HG03520 (cell line): Measurements from ENCODE around the gene SARNP.
"Not testable (repeated sequence)": the region's sequence is repeated elsewhere in the genome, so short reads cannot be mapped to it uniquely, and the experiment has no call there.

Experiments
- ATAC-seq: cut with Tn5 transposase; IDR thresholded peaks from one replicate; pipeline ENCODE4 v1.9.1; 2021; ENCODE audit warnings: mild to moderate bottlenecking, moderate library complexity; ENCODE audit not compliant: unreplicated experiment

Gene SARNP, protein sequence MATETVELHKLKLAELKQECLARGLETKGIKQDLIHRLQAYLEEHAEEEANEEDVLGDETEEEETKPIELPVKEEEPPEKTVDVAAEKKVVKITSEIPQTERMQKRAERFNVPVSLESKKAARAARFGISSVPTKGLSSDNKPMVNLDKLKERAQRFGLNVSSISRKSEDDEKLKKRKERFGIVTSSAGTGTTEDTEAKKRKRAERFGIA

DNA sequence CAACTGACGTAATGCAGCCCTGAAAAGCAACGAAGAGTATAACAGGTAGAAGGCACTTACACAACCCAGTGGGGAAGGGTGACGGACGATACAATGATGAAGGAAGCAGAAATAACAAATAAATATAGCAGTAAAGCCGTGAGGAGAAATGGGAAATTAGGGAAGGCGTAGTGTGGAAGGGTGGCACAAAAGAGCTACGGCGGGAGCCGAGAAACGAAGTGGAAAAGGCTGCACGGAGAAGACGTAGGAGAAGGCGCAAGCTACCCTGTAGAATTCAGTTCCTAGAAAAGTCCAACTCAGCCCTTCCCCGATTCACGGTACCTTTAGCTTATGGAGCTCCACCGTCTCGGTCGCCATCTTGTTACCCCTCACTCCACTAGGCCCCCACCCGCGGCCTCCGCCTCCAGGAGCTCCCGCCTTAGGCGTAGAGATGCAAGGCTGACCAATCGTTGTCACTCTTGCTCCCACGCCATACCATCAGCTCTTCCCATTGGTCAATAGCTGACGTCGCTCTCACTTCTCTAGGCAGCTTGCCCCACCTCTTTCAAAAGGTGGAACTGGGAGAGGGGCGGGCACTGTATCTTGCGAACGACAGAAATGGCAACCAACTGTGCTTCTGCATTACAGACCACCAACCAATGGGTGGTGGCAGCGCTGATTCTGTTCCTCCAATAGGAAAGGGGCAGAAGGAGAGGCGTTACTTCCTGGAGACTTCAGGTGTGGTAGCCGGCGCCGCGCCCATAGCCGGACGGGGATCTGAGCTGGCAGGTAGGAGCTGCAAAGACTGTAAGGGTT is at the start of gene SARNP, which contains the start of gene ORMDL2:
SARNP (minus strand) TSS at position 380 of the 795 bp plus-strand sequence; CDS start at position 357, 23 bp downstream.
ORMDL2 (plus strand) TSS at position 697 of the 795 bp plus-strand sequence. CDS start 959 bp downstream, outside the sequence.
- peak; percentile 96 for ATAC-seq

DNA sequence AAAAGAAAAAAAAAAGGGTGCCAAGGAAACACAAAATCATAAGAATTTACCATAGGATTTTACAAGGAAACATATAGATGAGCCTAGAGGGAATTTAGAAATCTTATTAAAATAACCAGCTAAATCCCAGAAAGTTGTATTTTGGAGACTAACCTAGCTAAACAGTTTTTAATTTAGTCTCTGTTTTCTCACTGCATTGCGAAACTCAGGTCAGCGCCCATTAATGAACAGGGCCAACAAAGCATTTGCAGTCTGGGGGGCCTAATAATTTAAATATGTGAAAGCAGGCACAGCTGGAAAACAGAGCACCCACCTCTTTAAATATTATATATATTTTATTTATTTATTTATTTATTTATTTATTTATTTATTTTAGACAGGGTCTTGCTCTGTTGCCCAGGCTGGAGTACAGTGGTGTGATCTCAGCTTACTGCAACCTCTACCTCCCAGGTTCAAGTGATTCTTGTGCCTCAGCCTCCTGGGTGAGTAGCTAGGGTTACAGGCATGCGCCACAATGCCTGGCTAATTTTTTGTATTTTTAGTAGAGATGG is 49.0 kb upstream of the SARNP start:
- ATAC-seq: not testable (repeated sequence)

DNA sequence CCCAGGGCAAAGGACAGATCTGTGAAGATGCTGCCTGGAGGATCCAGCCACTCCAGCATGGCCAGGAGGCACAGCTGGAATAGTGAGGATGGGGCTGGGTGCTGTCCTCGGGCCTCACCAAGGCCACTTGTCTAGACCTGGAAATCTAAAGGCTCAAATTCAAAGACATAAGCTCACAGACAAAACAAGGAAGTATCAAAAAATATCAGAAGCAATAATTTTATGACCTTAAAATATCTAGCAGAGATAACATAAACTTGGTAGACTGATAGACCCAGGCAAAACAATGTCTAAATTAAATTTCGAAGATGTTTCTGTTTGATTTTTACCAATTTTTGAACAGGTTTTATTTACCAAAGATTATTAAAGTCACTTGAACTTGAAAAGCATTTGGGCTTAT is 47.8 kb upstream of the SARNP start:
- ATAC-seq: no peak

DNA sequence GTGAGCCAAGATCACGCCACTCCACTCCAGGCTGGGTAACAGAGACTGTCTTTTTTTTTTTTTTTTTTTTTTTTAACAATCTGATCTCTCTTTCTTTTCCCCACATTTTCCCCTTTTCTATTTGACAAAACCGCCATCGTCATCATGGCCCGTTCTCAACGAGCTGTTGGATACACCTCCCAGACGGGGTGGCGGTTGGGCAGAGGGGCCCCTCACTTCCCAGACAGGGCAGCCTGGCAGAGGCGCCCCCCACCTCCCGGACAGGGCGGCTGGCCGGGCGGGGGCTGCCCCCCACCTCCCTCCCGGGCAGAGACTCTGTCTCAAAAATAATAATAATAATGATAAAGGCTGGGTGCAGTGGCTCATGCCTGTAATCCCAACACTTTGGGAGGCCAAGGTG is 45.4 kb upstream of the SARNP start:
- ATAC-seq: not testable (repeated sequence)

DNA sequence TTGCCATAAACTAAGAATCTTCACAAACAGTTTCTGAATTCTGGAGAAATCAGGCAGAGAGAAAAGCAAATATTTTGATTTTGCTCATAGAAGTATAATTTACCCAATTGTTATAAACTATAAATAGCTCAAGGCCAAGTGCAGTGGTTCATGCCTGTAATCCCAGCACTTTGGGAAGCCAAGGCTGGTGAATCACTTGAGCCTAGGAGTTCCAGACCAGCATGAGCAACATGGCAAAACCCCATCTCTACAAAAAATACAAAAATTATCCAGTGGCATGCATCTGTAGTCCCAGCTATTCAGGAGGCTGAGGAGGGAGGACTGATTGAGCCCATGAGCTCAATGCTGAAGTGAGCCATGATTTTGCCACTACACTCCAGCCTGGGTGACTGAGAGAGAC is 44.8 kb upstream of the SARNP start:
- ATAC-seq: no peak

DNA sequence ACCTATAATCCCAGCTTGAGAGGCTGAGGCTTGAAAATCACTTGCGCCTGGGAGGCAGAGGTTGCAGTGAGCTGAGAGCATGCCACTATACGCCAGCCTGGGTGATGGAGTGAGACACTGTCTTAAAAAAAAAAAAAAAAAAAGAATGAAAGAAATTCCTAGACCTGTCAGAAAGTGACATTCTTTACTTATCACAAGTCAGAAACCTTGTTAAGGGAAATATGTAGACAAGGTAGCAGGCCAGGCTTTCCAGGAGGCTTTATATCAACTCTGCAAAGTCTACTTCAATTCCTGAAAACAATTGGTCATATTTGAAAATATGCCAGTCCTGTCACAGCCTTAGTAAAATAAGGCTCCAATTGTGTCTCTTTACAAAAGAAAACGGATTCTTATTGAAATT is 44.3 kb upstream of the SARNP start:
- no peak for ATAC-seq

DNA sequence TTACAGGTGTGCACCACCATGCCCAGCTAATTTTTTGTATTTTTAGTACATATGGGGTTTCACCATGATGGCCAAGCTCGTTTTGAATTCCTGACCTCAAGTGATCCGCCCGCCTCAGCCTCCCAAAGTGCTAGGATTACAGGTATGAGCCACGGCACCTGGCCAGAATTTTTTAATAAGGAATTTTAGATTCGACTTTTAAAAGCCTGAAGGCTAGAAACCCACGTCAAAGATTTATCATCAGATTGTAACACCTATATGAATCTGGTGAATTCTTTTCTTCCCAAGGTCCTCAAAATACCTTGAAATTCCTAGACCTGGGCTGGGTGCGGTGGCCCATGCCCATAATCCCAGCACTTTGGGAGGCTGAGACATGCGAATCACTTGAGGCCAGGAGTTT is 43.9 kb upstream of the SARNP start:
- ATAC-seq: no peak

DNA sequence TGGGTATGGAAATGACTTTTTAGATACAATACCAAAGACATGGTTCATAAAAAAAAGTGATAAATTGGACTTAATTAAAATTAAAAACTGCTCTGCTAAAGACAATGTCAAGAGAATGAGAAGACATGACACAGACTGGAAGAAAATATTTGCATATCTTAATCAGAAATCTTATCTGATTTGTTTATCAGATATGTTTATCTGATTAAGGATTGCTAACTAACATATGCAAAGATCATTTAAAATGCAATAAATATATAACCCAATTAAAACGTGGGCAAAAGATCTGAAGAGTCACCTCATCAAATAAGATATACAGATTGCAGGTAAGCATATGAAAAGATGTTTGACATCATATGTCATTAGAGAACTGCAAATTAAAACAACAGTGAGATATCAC is 35.2 kb upstream of the SARNP start:
- ATAC-seq: no peak

DNA sequence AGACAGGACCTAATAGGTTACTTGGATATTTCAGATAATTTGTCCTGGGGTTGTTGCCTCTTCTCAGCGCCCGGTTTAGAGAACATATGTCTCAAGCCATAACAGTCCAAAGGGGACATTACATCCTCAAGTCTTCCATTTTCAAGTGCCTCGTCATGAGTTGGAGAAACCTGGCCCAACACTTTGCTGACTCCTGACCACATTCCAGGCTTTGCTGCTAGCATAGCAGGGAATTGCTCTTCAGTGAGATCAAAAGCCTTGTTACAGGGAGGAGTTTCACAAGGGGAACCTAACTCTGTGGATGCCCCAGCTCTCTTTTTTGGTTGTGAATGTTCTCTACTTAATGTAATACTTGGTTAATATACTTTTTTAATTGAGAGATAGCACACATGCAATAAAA is 33.4 kb upstream of the SARNP start:
- no peak for ATAC-seq

DNA sequence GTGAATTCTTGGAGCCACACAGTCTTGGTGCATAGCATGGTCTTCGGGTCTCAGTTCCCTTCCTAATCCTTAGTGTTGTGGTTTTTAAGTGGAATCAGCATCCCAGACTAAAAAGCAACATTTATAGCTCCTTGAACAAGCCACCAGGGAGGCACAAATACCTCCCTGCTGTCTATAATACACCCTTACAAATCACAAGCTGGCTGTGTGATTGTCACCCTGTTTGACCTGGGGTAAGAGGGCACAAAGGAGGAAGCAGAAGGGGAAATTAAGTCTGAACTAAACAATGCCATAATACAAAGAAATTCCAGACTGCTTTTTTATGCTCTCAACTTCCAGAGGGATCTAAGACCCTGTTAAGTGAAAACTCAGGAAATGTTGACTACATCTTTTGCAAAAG is 32.9 kb upstream of the SARNP start:
- no peak for ATAC-seq

DNA sequence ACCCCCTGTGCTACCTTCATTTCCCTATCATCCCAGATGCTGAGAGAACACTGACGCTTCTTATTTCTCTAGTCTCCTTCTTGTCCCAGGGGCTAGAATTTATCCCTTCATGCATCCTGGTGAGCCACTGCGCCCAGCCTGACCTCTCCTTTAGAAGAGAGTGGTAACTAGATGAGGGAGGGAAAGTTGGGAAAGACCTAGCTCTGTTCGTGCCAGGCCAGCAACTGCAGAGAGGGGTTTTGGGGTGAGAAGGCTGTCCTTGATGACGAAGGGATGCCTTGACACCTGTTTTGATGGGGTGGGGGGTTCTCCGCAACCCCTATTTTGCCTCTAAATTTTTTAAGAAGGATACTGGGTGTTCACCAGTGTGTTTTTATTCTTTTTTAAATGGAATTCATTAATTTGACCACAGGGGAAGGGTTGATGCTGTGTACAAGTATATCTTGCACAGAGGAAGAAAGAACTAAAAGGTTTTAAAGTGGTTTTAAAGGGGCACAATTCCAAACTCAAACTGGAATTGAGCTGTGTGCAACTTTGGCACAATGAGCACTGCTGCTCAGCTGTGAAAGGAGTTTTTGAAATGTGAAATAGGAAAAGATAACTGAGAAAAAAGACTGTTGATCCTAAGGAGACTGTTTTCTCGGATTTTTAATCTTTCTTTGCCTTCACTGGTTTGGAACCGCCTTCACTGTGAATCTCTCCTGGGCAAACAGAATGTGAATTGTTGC is 32.3 kb upstream of the SARNP start:
- ATAC-seq: no peak

DNA sequence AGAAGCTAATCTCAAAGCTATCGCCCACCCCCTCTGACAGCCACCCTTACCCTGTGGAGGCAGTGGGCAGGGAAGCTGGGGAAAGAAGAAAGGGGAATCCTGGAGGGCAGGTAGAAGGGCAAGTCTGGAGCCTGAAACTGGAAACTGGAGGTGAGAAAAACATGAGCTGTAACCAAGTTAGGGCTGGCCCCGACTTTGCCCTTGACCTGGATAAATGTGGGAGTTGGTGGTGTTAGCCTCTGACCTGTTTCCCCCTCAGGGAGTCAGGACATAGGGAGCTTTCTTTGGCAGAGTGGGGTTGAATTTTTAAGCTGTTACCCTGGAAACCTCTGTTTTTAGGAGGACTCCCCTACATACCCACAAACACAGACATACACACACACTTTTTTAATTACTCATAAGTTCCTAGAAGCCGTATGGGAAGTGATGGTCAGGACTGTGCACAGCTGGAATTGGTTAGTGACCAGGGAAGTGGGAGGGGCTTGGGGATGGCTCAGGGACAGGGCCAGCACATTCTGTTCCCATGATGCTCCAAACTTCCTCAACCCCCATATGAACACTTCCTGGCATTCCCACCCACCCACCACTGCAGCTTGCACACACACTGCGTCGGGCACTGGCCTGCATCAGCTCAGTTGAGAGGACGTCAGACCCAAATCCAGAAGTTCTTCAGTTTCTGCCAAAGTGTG is 30.2 kb upstream of the SARNP start:
- no peak for ATAC-seq

DNA sequence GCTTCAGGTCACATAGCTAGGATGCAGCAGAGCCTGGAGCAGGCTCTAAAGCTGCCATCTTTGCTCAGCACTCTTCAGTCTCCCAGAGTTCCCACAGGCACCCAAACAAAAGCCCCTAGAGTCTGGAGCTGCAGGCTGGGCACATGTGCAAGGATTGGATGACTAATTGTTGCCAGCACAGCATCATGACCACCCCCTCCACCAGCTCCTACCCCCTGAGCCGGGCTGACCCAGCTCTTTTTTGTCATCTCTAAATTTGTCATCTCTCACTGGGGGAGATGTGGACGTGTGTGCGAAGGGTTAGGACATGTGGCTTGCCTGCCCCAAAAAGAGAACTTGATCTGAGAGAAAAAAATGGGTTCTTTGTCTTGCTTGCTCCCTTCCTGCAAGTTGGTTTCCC is 29.5 kb upstream of the SARNP start:
- no peak for ATAC-seq

DNA sequence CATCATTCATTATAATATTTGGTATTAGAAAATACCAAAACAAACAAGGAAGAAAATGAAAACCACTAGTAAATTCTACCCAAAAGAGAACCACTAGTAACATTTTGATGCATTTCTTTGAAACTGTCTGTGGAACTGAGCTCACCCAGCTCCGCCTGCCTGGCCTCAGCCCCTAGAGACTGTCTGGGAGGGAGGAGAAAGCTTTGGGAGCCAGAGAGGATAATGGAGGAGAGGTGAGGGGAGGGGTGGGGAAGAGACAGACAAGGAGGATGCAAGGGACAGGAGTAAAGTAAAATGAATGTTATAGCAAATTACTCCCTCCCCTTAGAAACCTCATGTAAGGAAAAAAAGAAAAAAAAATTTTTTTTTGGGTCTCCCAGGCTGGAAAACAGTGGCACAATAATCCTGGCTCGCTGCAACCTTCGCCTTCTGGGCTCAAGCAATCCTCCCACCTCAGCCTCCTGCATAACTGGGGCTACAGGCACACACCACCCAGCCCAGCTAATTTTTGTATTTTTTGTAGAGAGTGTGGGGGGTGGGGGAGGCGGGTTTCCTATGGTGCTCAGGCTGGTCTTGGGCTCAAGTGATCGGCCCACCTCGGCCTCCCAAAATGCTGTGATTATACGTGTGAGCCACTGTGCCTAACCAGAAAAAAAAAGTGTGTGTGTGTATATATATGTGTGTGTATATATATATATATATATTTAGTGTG is 28.4 kb upstream of the SARNP start:
- no peak for ATAC-seq

DNA sequence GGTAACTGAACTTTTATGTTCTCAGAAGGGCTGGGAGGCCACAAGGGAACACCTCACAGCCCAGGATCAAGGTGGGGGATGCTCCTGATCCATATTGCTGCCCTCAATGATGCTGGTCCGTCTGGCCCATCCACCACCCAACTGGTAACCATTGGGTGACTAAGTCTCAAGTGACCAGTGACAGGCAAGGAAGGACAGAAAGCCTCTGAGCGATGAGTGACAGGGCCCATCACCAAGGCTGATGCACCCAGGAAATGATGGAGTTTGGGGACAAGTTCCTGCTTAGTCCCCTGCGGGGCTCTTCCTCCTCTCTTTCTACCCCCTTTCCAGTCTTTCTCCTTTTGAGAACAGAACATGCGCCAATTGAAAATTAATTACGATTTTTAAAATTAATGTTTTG is 27.8 kb upstream of the SARNP start:
- ATAC-seq: no peak

DNA sequence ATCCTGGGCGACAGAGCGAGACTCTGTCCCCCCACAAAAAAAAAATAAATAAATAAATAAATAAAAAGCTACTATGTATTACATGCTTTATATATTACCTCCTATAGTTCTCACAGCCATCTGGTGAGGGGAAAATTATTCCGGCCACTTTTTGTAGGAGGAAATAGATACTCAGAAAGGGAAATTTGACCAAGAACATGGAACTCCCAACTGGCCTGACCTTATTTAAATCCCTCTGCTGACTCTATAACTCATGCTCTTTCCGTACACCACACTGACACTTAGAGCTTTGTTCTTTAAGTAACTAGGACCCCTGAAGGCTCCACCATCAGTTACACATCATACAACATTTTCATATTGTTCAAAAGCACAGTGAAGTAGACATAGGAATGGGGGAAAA is 27.4 kb upstream of the SARNP start:
- ATAC-seq: no peak

DNA sequence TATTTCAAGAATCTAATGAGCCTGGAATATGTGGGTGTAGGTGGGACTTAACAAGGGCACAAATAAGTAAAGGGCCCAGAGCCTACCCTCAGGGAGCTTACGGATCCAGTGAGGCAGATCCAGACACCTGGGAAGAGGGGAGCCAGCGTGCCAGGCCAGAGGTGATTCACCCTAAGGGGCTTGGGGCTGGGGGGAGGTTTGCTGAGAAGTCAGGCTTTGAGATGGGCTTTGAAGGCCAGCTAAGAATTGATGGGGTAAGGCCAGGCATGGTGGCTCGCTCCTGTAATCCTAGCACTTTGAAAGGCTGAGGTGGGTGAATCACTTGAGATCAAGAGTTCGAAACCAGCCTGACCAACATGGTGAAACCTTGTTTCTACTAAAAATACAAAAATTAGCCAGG is 25.9 kb upstream of the SARNP start:
- no peak for ATAC-seq

DNA sequence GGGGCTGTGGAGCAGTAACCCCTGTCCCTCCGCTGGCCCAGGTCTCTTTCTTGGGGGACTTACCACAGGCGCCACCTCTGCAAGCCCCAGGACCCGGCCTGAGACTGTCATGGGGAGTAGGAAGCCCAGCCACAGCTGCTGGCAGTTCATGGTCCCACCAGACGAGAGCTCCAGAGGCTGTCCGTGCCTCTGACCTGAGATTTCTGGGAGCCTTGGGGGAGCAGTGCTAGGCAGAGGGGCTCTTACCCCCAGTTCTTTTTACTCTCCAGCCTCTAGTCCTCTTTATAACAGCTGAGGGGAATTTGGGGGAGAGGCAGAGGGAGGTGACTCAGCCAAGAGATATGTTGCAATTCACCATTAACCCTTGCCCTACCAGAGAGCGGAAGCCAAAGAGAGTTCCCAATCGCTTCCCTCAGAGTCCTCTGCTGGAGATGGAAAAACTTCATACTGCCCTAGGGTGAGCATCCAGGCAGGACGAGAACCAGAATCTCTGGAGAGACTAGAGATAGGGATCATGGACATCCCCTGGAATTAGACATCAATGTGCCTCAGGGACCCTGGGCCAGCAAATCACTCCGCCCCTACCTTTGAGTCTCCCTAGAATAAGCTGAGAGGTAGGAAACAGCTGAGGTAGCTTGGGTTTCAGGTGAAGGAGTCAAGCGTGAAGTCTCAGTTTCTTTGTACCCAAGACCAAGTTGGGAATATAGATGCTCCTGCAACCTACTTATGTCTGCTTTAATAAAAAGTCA is 25.3 kb upstream of the SARNP start, which contains the start of gene MMP19:
MMP19 (minus strand) TSS at position 256 of the 749 bp plus-strand sequence; CDS start at position 150, 106 bp downstream.
- ATAC-seq: no peak

DNA sequence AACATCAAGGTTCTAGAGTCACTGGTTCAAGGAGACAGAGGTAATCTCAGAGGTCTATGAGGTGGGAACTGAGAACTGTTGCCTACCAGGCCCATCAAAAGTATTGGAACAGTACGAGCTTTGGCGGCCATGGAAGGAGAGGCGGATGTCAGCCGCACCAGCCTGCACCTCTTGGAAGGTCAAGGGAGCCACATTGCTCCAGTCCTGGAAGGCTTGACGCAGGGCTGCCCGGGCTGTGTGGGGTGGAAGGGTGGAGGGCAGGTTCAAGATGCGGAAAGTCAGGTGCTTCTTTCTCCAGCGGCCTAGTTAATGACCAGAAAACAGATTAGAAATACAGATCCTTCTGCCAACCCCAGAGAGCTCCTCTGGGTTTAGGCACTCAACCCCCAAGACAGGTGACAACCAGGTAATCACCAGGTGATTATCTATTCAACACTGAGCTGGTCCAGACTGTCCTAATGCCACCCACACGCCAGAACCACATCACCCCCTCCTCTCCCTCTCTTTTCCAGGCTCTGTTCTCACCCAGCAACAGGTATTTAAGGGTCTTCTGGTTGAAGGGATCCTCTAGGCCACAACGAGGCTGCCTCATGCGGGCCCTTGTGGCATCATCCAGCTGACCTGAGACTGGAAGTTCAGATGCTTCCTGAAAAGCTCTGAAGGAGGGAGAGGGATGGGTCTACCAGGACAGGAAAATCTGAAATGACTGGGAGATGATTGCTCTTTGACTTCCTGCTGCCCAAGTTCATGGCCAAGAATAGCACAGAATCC is 23.2 kb upstream of the SARNP start:
- ATAC-seq: no peak
